ENCODE results near the gene PCSK9.

PCSK9 gene

GRCh38 chr1:55039342-55040082, at the start of gene PCSK9:
Gene PCSK9 (plus strand): TSS chr1:55039548. CDS start chr1:55039838, 290 bp downstream.
- no peak for DNase-seq

GRCh38 chr1:54989968-54990810, 49.2 kb upstream of the PCSK9 start:
- DNase-seq, result no peak

GRCh38 chr1:54990916-54991315, 48.4 kb upstream of the PCSK9 start:
- no peak for DNase-seq

- DNase-seq, result no peak
Measured at GRCh38 chr1:54991939-54992338, 47.4 kb upstream of the PCSK9 start.

- no peak for DNase-seq
Measured at GRCh38 chr1:54993140-54993539, 46.2 kb upstream of the PCSK9 start.

- DNase-seq, result no peak
Measured at GRCh38 chr1:54994355-54994990, 44.9 kb upstream of the PCSK9 start.

GRCh38 chr1:54995013-54995760, 44.2 kb upstream of the PCSK9 start:
- DNase-seq, result no peak

- DNase-seq, result no peak
Measured at GRCh38 chr1:54995835-54996234, 43.5 kb upstream of the PCSK9 start.

- DNase-seq, result peak; percentile 11 to 40
Measured at GRCh38 chr1:54996359-54996868, 42.9 kb upstream of the PCSK9 start.

- DNase-seq, result no peak
Measured at GRCh38 chr1:54996869-54997710, 42.3 kb upstream of the PCSK9 start.

GRCh38 chr1:54997711-54997986, 41.7 kb upstream of the PCSK9 start:
- no peak for DNase-seq

GRCh38 chr1:54998100-54998499, 41.2 kb upstream of the PCSK9 start:
- DNase-seq, result no peak

- DNase-seq, result no peak
Measured at GRCh38 chr1:54998677-54999076, 40.7 kb upstream of the PCSK9 start, which contains the start of gene BSND. Gene BSND (plus strand): TSS chr1:54998933. CDS start chr1:54999187, 254 bp downstream.

GRCh38 chr1:55000110-55001085, 39.0 kb upstream of the PCSK9 start:
- no peak for DNase-seq

- DNase-seq, result no peak
Measured at GRCh38 chr1:55001311-55001710, 38.0 kb upstream of the PCSK9 start.

- DNase-seq, result no peak
Measured at GRCh38 chr1:55002686-55003085, 36.7 kb upstream of the PCSK9 start.

- no peak for DNase-seq
Measured at GRCh38 chr1:55005351-55006140, 33.8 kb upstream of the PCSK9 start.

- no peak for DNase-seq
Measured at GRCh38 chr1:55006931-55007330, 32.4 kb upstream of the PCSK9 start.

- DNase-seq, result no peak
Measured at GRCh38 chr1:55007625-55008024, 31.7 kb upstream of the PCSK9 start.
